HG03196 (cell line): ENCODE results near the gene MYRIP.
A peak's percentile ranks its signal among the peaks of the same experiment; 100 is the strongest.

Experiments used
- ATAC-seq: cut with Tn5 transposase; IDR thresholded peaks from one replicate; pipeline ENCODE4 v1.9.1; 2021; ENCODE audit not compliant: unreplicated experiment

The MYRIP gene

GRCh38 chr3:39900462-39901002, 91.1 kb downstream of the MYRIP start:
- ATAC-seq: no peak

- ATAC-seq: no peak
Observed at GRCh38 chr3:39903253-39903652, 93.8 kb downstream of the MYRIP start.

GRCh38 chr3:39905788-39906187, 96.4 kb downstream of the MYRIP start:
- no peak for ATAC-seq

- no peak for ATAC-seq
Observed at GRCh38 chr3:39907981-39908380, 98.6 kb downstream of the MYRIP start.

GRCh38 chr3:39910135-39910534, 100.7 kb downstream of the MYRIP start:
- no peak for ATAC-seq

- ATAC-seq: no peak
Observed at GRCh38 chr3:39910826-39911464, 101.5 kb downstream of the MYRIP start.

GRCh38 chr3:39911465-39912309, 102.3 kb downstream of the MYRIP start:
- no peak for ATAC-seq

- no peak for ATAC-seq
Observed at GRCh38 chr3:39915027-39915426, 105.6 kb downstream of the MYRIP start.

- ATAC-seq: peak; percentile 80
Observed at GRCh38 chr3:39917065-39917773, 107.8 kb downstream of the MYRIP start.

GRCh38 chr3:39919281-39919680, 109.9 kb downstream of the MYRIP start:
- no peak for ATAC-seq

- no peak for ATAC-seq
Observed at GRCh38 chr3:39920271-39920670, 110.9 kb downstream of the MYRIP start.

- no peak for ATAC-seq
Observed at GRCh38 chr3:39927479-39927878, 118.1 kb downstream of the MYRIP start.

- ATAC-seq: no peak
Observed at GRCh38 chr3:39933986-39934693, 124.7 kb downstream of the MYRIP start.

- no peak for ATAC-seq
Observed at GRCh38 chr3:39934696-39935095, 125.3 kb downstream of the MYRIP start.

GRCh38 chr3:39935261-39935660, 125.9 kb downstream of the MYRIP start:
- ATAC-seq: no peak

- no peak for ATAC-seq
Observed at GRCh38 chr3:39936848-39937247, 127.4 kb downstream of the MYRIP start.

- ATAC-seq: no peak
Observed at GRCh38 chr3:39937315-39937714, 127.9 kb downstream of the MYRIP start.

- no peak for ATAC-seq
Observed at GRCh38 chr3:39937874-39938273, 128.5 kb downstream of the MYRIP start.

GRCh38 chr3:39941931-39942330, 132.5 kb downstream of the MYRIP start:
- ATAC-seq: no peak

GRCh38 chr3:39960515-39961191, 151.2 kb downstream of the MYRIP start:
- no peak for ATAC-seq
